Subcutaneous abdominal adipose tissue (tissue), 5 donors: ENCODE measurements around the gene HOMER3.

Source experiments
- H3K27ac ChIP-seq: one replicate; pipeline ENCODE4 v1.7.0; 2013; ENCODE audit warnings: low read depth, mild to moderate bottlenecking, inconsistent platforms, low read length, moderate library complexity
- H3K27me3 ChIP-seq, 5 donors: one replicate each; pipeline ENCODE4 v1.7.0; 2013; ENCODE audit warnings: low read length in 5 of 5, inconsistent platforms in 1 of 5; ENCODE audit not compliant: control insufficient read depth in 5 of 5, insufficient read depth in 4 of 5
- H3K36me3 ChIP-seq, 5 donors: one replicate each; pipeline ENCODE4 v1.7.0; 2013; ENCODE audit warnings: low read length in 5 of 5; ENCODE audit not compliant: control insufficient read depth in 5 of 5, insufficient read depth in 5 of 5
- H3K4me1 ChIP-seq, 5 donors: one replicate each; pipeline ENCODE4 v1.7.0; 2013; ENCODE audit warnings: low read length in 5 of 5, mild to moderate bottlenecking in 3 of 5, moderate library complexity in 1 of 5; ENCODE audit not compliant: control insufficient read depth in 5 of 5, insufficient read depth in 5 of 5
- H3K4me3 ChIP-seq, 5 donors: one replicate each; pipeline ENCODE4 v1.7.0; 2013; ENCODE audit warnings: low read length in 5 of 5, low read depth in 1 of 5
- H3K9ac ChIP-seq, 5 donors: one replicate each; pipeline ENCODE4 v1.7.0; 2013; ENCODE audit warnings: low read length in 5 of 5, mild to moderate bottlenecking in 4 of 5, moderate library complexity in 3 of 5
- H3K9me3 ChIP-seq, 5 donors: one replicate each; pipeline ENCODE4 v1.7.0; 2013; ENCODE audit warnings: low read length in 5 of 5; ENCODE audit not compliant: control insufficient read depth in 5 of 5
- donor health status: healthy.
- donor health status: healthy.
- donor health status: healthy.
- donor health status: healthy.
- donor health status: healthy.

The HOMER3 gene

DNA sequence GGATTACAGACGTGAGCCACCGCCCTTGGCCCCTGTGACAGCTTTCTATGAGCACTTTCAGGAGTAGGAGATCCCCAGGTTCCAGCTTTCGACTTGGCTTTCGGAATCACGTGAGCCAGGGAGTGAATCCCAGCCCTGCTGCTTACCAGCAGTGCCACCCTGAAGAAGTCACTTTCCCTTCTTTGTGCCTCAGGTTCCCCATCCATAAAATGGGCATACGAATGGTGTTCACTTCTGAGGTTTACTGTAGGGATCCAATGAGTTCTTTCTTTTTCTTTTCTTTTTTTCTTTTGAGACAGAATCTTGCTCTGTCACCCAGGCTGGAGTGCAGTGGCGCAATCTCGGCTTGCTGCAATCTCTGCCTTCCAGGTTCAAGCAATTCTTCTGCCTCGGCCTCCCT, 4.3 kb upstream of the HOMER3 start:
- H3K9me3 ChIP-seq: no peaks in the 10 kb centered on the region
- no peaks in the 10 kb centered on the region for H3K36me3 ChIP-seq
- peaks cover 0 to 13% (median 8%) of the 10 kb centered on the region in 5 donors for H3K4me1 ChIP-seq
- no peak overlapping the region for H3K9ac ChIP-seq
- no peak overlapping the region for H3K4me3 ChIP-seq
- H3K27me3 ChIP-seq: peaks cover 0 to 2% (median 0%) of the 10 kb centered on the region in 5 donors
- no peak overlapping the region for H3K27ac ChIP-seq

DNA sequence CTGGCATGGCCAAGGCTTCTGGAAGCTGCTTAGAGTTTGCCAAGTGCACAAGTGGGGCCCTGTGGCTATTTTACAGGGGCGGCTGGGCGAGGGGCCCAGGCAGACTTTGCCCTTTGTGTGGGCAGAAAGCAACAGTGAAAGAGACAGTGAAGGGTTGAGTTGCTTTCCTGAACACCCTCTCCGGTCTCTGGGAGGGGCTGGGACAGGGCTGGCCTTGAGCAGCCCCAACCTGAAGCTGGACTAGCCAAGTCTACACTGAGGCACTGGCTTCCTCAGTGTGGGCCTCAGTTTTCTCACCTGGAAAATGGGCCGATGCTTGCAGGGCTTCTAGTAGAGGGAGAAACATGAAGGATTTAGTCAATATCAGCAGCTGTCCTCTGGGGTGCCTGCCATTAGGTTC, 2.4 kb upstream of the HOMER3 start:
- Histone ChIP-seq H3K36me3 (peaks cover 0 to 3% (median under 1%) of the 10 kb centered on the region in 5 donors), H3K4me1 (peaks cover 0 to 27% (median 19%) of the 10 kb centered on the region in 5 donors), H3K4me3 (no peak overlapping the region), H3K27me3 (no peaks in the 10 kb centered on the region), H3K9me3 (no peaks in the 10 kb centered on the region), H3K9ac (no peak overlapping the region), H3K27ac (no peak overlapping the region)

DNA sequence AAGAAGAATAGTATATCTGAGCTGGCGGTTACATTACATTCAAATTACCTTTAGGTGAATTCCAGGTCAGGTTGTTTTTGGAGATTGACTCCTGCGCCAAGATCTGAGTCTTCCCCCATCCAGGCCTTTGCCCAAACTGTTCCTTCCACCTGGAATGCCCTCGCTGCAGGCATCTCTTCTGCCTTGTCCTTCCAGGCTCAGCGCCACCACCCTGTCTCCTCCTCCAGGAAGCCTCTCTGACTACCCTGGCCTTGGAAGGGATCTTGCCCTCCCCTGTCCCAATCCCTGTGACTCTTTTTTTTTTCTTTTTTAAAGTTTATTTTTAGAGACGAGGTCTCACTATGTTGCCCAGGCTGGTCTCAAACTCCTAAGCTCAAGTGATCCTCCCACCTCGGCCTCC, 1.7 kb upstream of the HOMER3 start:
- no peaks in the 10 kb centered on the region for H3K9me3 ChIP-seq
- H3K27ac ChIP-seq: no peak overlapping the region
- H3K4me3 ChIP-seq: no peak overlapping the region
- H3K27me3 ChIP-seq: no peaks in the 10 kb centered on the region
- H3K9ac ChIP-seq: no peak overlapping the region
- peaks cover 0 to 27% (median 19%) of the 10 kb centered on the region in 5 donors for H3K4me1 ChIP-seq
- H3K36me3 ChIP-seq: peaks cover 0 to 8% (median 4%) of the 10 kb centered on the region in 5 donors

DNA sequence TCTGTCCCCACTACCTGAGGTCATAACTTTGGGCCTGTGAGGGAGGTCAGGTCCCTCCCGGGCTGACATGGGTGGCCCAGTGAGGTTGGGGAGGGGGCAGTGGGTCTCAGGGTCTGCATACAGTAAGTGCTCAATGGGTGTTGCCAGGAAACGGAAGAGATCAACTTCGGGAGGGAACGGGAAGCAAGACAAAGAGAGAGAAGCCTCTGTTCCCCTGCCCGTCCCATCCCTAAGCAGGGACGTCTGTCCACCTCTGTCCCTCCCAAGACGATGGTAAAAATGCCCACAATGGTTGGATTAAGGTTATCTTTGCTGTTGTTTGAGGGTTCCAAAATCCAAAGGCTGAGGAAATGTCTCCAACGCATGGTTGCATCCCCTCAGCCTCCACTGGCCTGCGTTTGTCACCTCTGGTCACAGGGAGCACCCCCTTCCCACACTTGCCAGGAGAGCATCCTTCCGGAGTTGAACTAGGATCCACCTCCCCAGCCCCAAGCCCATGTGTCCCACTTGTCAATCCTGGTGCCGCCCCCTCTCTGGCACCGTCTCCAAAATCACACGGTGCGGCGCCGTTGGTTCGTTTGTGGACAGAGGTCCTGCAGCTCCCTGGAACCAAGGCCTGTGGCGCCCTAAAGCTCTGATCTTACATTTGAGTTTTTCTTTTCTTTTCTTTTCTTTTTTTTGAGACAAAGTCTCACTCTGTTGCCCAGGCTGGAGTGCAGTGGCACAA, 774 bp upstream of the HOMER3 start:
- Histone ChIP-seq H3K27ac (no peak overlapping the region), H3K4me1 (peaks cover 0 to 27% (median 19%) of the 10 kb centered on the region in 5 donors), H3K4me3 (peak overlapping the region; percentile 37 to 57 (median 48)), H3K27me3 (no peaks in the 10 kb centered on the region), H3K36me3 (peaks cover 0 to 10% (median 6%) of the 10 kb centered on the region in 5 donors), H3K9me3 (no peaks in the 10 kb centered on the region), H3K9ac (peak overlapping the region in 1 of 5 donors; percentile 11)

DNA sequence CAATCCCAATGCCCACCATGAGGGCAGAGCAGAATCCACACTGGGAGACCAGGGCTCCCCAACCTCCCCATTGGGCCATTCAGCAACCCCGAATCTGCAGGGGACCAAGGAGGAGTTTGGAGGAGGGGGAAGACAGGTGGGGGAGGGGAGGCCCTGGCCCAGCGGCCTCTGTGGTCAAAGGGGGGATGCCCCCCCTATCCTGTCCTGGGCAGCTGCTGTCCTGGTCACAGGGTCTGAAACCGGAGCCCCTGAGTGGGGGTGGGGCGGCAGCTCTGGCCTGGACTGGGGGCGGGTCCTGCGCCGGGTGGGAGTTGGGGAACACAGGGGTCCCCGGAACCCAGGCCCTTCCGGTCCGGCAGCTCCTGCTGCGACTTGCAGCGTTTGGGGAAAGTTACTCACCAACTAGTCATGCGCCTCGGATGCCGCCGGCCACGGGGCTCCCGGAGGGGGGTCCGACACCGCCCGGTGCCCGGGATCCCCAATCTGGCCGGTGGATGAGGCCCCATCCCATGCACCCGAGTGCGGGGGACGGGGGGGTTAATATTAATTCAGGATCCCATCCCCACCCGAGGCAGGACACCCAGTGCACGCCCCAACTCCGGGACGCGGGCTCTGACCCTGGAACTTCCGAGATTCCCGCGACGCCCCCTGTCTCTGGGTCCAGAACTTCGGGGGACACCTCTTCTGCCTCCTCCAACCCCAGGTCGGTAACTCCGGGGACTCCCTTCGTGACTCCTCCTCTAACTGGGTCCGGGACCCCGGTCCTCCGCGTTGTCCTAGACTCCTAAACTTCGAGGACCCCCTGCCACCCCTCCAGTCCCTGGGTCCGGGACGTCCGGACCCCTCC, 872 bp downstream of the HOMER3 start:
- Histone ChIP-seq H3K27me3 (no peaks in the 10 kb centered on the region), H3K27ac (peak overlapping the region; percentile 57), H3K9me3 (no peaks in the 10 kb centered on the region), H3K4me1 (peaks cover 0 to 27% (median 19%) of the 10 kb centered on the region in 5 donors), H3K9ac (peak overlapping the region; percentile 72 to 92 (median 79)), H3K36me3 (peaks cover 0 to 10% (median 6%) of the 10 kb centered on the region in 5 donors), H3K4me3 (peak overlapping the region; percentile 68 to 82 (median 73))

DNA sequence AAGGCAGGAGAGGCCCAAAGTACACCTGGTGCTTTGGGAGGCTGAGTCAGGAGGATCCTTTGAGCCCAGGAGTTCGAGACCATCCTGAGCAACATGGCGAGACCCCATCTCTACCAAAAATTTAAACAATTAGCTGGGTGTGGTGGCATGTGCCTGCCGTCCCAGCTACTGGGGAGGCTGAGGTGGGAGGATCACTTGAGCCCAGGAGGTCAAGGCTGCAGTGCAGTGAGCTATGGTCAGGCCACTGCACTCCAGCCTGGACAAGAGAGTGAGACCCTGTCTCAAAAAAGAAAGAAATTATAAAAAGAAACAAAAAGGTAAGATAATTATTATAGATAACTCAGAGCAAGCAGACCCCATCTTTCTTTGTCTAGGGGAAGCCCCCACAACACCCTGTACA, 1.9 kb downstream of the HOMER3 start:
- no peaks in the 10 kb centered on the region for H3K9me3 ChIP-seq
- H3K27ac ChIP-seq: no peak overlapping the region
- no peak overlapping the region for H3K9ac ChIP-seq
- peaks cover 0 to 27% (median 19%) of the 10 kb centered on the region in 5 donors for H3K4me1 ChIP-seq
- no peaks in the 10 kb centered on the region for H3K27me3 ChIP-seq
- peaks cover 0 to 17% (median 10%) of the 10 kb centered on the region in 5 donors for H3K36me3 ChIP-seq
- H3K4me3 ChIP-seq: no peak overlapping the region

DNA sequence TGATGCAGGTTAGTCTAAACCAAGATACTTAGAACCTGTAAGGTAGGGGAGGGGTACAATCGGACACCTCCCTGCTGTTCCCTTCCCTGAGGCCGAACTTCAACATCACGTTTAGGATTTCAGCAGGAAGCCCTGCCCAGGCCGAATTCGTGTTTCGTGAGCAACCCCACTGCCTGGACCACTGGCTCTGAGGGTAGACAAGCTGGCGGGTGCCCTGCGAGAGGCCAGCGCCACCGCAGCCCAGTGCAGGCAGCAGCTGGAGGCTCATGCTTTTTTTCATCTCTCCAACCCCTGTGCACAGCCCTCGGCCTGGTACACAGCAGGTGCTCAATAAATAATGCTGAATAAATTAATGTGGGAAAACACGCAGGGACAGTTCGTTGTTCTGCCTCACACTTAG, 7.7 kb downstream of the HOMER3 start:
- H3K27ac ChIP-seq: no peak overlapping the region
- no peak overlapping the region for H3K9ac ChIP-seq
- H3K36me3 ChIP-seq: peaks cover 0 to 51% (median 36%) of the 10 kb centered on the region in 5 donors
- H3K9me3 ChIP-seq: no peaks in the 10 kb centered on the region
- peaks cover 0 to 4% (median 0%) of the 10 kb centered on the region in 5 donors for H3K4me1 ChIP-seq
- no peak overlapping the region for H3K4me3 ChIP-seq
- no peaks in the 10 kb centered on the region for H3K27me3 ChIP-seq

DNA sequence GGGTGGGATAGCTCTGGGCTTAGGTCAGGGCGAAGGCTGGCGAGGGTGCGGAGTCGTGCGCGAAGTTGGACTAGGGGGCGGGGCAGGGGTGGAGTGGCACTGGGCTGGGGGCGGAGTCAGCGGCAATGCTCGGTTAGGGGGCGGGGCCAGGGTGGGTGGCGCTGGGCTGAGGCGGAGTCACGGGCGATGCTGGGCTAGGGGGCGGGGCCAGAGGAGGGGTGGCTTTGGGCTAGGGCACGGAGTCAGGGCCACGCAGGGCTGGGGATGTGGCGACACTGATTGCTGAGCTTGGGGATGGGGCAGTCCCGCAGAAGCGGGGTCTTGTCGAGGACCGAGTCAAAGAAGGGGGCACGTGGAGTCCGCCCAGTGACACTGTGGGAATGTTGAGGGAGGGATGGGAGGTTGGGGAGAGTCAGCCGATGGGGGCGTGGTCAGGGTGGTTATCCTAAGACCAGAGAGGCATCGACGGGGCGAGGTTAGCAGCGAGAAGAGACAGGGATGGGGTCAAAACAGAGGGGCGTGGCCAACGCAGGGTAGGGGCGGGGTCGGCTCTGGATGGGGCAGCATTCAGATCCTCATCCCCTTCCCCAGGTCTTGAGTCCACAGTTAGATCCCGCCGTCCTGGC, 8.7 kb downstream of the HOMER3 start:
- H3K27ac ChIP-seq: no peak overlapping the region

DNA sequence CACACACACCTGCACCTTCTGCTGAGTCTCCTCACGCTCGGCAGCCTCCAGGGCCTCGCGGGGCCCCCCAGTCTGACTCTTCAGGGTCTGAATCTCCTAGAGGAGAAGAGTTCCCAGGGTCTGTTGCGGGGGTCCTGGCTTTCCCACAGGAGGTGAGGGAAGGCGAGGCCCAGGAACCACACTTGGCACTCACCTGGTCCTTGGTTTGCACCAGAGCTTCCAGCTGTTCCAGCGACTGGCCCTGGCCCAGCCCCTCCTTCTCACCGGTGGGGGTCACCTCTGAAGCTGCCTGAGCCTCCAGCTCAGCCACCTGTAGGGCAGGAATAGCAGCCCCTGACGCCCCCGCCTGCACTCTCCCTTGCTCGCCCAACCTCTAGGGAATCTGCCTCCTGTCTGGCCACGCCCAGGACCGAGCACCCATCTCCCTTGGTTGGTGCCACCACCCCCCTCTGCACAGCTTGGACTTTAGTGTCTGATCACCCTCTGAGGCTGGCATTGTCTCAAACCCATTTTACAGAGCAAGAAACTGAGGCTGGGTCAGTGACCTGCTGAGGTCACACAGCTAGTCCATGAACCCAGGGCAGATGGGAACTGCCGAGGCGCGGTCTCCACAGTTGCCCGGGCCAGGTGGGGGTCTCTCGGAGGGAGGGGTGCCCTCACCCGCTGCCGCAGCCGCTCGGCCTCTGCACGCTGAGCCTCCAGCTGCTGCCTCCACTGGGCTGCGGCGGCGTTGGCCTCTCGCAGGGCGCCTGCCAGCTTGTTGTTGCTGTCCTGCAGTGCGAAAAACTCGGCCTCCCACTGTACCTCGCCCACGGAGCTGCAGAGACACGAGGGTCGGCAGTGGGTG, 9.5 kb downstream of the HOMER3 start:
- no peak overlapping the region for H3K9ac ChIP-seq
- H3K4me3 ChIP-seq: no peak overlapping the region
- no peaks in the 10 kb centered on the region for H3K27me3 ChIP-seq
- peaks cover 0 to 4% (median 0%) of the 10 kb centered on the region in 5 donors for H3K4me1 ChIP-seq
- peaks cover 0 to 58% (median 45%) of the 10 kb centered on the region in 5 donors for H3K36me3 ChIP-seq
- H3K27ac ChIP-seq: no peak overlapping the region
- no peaks in the 10 kb centered on the region for H3K9me3 ChIP-seq

More for the DNA sequence above, 8.7 kb downstream of the HOMER3 start:
- H3K9ac ChIP-seq: no peak overlapping the region
- no peaks in the 10 kb centered on the region for H3K27me3 ChIP-seq
- peaks cover 0 to 54% (median 42%) of the 10 kb centered on the region in 5 donors for H3K36me3 ChIP-seq
- H3K4me1 ChIP-seq: peaks cover 0 to 4% (median 0%) of the 10 kb centered on the region in 5 donors
- H3K9me3 ChIP-seq: no peaks in the 10 kb centered on the region
- no peak overlapping the region for H3K4me3 ChIP-seq
